Measurements from ENCODE around the gene USP31. TPM values are rescaled to one million over a fixed set of nuclear protein-coding genes. Genes with fewer than 3 reads are reported as not detected.

USP31 gene
- total RNA-seq, 2 donors from 2014 or later = 4.1 to 6.1 TPM

DNA sequence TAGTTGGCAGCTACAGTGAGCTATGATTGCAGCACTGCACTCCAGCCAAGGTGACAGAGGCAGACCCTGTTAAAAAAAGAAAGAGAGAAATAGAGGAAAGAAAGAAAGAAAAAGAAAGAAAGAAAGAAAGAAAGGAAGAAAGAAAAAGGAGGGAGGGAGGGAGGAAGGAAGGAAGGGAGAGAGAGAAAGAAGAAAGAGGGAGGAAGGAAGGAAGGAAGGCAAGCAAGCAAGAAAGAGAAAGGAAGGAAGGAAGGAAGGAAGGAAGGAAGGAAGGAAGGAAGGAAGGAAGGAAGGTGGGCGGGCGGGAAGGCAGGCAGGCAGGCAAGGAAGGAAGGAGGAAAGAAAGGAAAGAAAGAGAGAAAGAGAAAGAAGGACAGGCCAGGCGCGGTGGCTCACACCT is 32.3 kb upstream of the USP31 start:
- ATAC-seq (replicated peaks in 1 of 2) = no peak
- Mint-ChIP-seq H3K9me3 (no peaks in the 10 kb centered on the region), H3K4me1 (ENCODE audit: low read depth) (peaks cover 7% of the 10 kb centered on the region), H3K4me3 (peak overlapping the region; percentile 31 to 46), H3K27ac (no peak overlapping the region), H3K27me3 (ENCODE audit: low read depth) (peaks cover 53% of the 10 kb centered on the region), H3K36me3 (ENCODE audit: insufficient read depth in 2 of 2) (no peaks in the 10 kb centered on the region)
- DNase-seq = no peak

DNA sequence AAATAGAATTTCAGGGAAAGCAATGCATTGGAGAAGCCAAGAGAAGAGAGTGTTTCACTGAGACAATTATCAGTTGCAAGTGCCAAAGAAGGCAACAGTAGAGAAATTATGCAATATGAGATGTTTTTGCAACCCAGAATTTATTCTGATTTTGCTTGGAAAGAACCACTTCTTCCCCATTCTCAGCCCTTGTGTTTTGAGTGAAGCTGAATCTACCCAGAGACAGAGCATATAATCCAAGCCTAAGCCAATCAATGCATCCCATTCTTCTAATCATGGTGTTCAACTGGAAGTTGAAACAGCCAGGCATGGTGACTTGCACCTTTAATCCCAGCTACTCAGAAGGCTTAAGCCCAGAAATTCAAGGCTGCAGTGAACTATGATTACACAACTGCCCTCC is 26.4 kb upstream of the USP31 start:
- ATAC-seq (replicated peaks in 1 of 2) (no peak), DNase-seq (no peak)
- Mint-ChIP-seq H3K4me1 (ENCODE audit: low read depth) (no peaks in the 10 kb centered on the region), H3K27ac (no peak overlapping the region), H3K36me3 (ENCODE audit: insufficient read depth in 2 of 2) (no peaks in the 10 kb centered on the region), H3K9me3 (no peaks in the 10 kb centered on the region), H3K4me3 (no peak overlapping the region), H3K27me3 (ENCODE audit: low read depth) (peaks cover 23% of the 10 kb centered on the region)

DNA sequence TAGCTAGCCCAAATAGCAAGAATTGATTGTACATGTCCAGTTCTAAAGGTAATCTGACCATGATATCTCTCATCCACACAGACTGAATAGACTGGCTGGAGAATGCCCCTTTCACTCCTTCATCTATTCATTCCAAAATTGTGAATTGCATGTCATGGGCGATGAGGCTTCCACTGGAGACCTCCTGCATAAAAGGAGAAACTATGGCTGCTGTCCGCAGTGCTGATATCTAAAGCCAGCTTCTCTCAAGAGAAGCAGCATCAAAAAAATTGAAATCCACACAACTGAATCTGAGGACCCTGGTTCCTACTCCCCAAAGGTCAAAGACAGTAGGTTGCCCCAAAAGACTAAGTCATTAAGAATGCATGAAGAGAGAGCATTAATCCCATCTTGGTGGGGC is 25.4 kb upstream of the USP31 start:
- peaks cover 26% of the 10 kb centered on the region for H3K27me3 Mint-ChIP-seq (ENCODE audit: low read depth)
- ATAC-seq (replicated peaks in 1 of 2) = no peak
- H3K36me3 Mint-ChIP-seq (ENCODE audit: insufficient read depth in 2 of 2) = no peaks in the 10 kb centered on the region
- H3K9me3 Mint-ChIP-seq = no peaks in the 10 kb centered on the region
- no peaks in the 10 kb centered on the region for H3K4me1 Mint-ChIP-seq (ENCODE audit: low read depth)
- H3K4me3 Mint-ChIP-seq = no peak overlapping the region
- DNase-seq = no peak
- H3K27ac Mint-ChIP-seq = no peak overlapping the region

DNA sequence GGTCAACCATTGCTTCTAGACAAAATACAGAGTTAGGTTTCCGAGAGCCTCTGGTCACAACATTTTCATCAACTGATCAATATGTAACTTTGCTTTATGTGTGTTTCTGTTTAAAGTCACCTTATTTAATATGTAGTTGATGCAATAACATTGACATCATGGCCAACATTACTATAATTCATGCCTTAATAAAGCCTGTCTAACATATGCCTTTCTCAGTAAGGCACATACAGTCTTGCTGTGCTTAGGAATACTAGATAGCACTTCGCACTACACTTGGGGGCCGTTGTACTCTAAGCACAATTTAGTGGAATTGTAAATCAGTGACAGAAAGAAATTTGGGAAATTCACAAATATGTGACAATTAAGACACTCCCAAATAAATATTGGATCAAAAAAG is 23.7 kb upstream of the USP31 start:
- Mint-ChIP-seq H3K4me1 (ENCODE audit: low read depth) (no peaks in the 10 kb centered on the region), H3K9me3 (no peaks in the 10 kb centered on the region), H3K36me3 (ENCODE audit: insufficient read depth in 2 of 2) (no peaks in the 10 kb centered on the region), H3K27me3 (ENCODE audit: low read depth) (peaks cover 33% of the 10 kb centered on the region), H3K4me3 (no peak overlapping the region), H3K27ac (no peak overlapping the region)
- ATAC-seq (replicated peaks in 1 of 2) (no peak), DNase-seq (no peak)

DNA sequence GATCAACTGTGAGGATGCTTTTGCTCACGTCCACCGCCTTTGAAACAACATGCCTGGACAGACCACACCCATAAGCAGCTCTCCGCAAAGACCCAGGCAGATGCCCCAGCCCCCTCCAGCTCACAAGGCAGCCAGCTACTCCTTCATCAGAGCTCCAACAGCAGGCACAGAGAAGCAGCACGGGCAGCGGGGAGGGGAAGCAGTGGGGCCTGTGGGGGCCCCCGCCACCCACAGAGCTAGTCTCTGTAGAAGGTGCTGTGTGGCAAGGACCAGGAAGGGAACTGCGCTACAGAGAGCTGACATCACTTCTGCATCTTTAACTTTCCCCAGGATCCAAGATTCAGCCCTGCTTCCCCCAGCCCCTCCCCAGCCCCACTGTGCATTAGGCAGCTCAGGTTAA is 23.3 kb upstream of the USP31 start:
- no peak overlapping the region for H3K4me3 Mint-ChIP-seq
- no peak overlapping the region for H3K27ac Mint-ChIP-seq
- no peaks in the 10 kb centered on the region for H3K9me3 Mint-ChIP-seq
- no peaks in the 10 kb centered on the region for H3K4me1 Mint-ChIP-seq (ENCODE audit: low read depth)
- no peak for DNase-seq
- peaks cover 33% of the 10 kb centered on the region for H3K27me3 Mint-ChIP-seq (ENCODE audit: low read depth)
- no peak for ATAC-seq (replicated peaks in 1 of 2)
- H3K36me3 Mint-ChIP-seq (ENCODE audit: insufficient read depth in 2 of 2) = no peaks in the 10 kb centered on the region

DNA sequence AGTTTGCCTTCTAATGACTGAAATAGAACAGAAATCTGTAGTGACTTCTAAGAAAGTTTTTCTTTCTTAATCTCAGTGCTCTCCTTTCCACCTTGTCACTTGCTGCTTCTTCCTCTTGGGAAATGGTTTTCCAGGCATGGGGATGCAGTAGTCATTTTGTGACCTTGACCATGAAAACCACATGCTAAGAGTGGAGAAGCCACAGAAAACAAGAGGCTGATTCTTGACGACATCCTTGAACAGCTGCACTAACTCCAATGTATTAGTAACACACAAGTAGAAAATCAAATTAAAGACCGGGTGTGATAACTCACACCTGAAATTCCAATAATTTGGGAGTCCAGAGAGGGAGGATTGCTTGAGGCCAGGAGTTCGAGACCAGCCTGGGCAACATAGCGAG is 15.5 kb upstream of the USP31 start:
- H3K36me3 Mint-ChIP-seq (ENCODE audit: insufficient read depth in 2 of 2) = no peaks in the 10 kb centered on the region
- H3K4me3 Mint-ChIP-seq = no peak overlapping the region
- H3K9me3 Mint-ChIP-seq = no peaks in the 10 kb centered on the region
- DNase-seq (no peak), ATAC-seq (replicated peaks in 1 of 2) (no peak)
- H3K27ac Mint-ChIP-seq = no peak overlapping the region
- H3K27me3 Mint-ChIP-seq (ENCODE audit: low read depth) = peaks cover 69% of the 10 kb centered on the region
- no peaks in the 10 kb centered on the region for H3K4me1 Mint-ChIP-seq (ENCODE audit: low read depth)

DNA sequence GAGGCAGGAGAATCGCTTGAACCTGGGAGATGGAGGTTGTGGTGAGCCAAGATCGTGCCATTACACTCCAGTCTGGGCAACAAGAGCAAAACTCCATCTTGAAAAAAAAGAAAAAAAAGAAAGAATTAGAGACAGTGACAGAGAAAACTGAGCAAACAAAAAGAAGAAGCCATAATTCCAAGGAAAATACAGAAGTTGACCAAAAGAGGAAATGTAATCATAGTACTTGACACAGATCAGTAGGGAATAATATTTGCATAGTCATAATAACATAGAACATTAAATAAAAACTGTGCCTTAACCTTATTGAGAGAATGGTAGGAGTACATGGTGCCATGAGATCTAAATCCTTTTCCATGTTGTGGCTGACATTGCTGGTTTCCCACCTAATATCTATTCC is 14.7 kb upstream of the USP31 start:
- no peak overlapping the region for H3K4me3 Mint-ChIP-seq
- H3K36me3 Mint-ChIP-seq (ENCODE audit: insufficient read depth in 2 of 2) = no peaks in the 10 kb centered on the region
- H3K9me3 Mint-ChIP-seq = no peaks in the 10 kb centered on the region
- no peak overlapping the region for H3K27ac Mint-ChIP-seq
- ATAC-seq (replicated peaks in 1 of 2) (no peak), DNase-seq (no peak)
- peaks cover 61% of the 10 kb centered on the region for H3K27me3 Mint-ChIP-seq (ENCODE audit: low read depth)
- no peaks in the 10 kb centered on the region for H3K4me1 Mint-ChIP-seq (ENCODE audit: low read depth)

DNA sequence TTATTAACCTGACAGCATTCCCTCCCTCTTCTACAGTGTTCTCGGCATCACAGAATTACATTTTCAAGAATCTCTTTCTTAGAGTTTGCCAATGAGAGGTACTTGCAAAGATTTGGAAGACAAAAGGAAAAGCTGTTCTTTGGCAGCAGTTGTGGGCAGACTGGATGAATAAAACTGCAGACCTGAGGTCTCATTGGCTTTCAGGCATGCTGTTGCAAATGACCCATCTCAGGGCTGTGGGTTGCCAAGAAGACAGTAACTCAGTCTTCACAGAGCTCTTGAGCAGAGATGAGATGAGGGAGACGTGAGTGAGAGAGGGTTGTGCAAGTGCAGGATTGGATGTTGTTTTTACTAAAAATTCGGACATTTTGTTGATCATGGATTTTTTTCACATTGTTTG is 11.3 kb upstream of the USP31 start:
- Mint-ChIP-seq H3K4me1 (ENCODE audit: low read depth) (peaks cover 8% of the 10 kb centered on the region), H3K27ac (no peak overlapping the region), H3K9me3 (no peaks in the 10 kb centered on the region), H3K36me3 (ENCODE audit: insufficient read depth in 2 of 2) (no peaks in the 10 kb centered on the region), H3K4me3 (no peak overlapping the region), H3K27me3 (ENCODE audit: low read depth) (peaks cover 41% of the 10 kb centered on the region)
- no peak for DNase-seq
- no peak for ATAC-seq (replicated peaks in 1 of 2)

DNA sequence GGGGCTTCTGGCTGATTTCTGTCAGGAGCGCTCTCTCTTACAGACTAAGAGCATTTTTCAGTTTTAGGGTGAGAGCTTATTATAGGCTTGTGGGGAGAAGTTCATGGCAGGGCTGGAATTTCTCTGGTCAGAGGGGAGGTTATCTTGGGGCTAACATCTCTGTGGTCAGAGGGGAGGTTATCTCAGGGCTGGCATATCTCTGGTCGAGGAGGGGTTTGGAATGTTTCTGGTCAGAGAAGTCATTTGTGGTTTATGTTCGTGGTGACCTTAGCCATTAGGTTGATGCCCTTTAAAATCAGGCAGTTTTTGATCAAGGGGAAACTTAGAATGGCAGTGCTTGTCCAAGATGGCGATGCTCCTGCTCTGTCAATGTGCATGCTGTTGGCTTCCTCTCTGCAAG is 10.8 kb upstream of the USP31 start:
- Mint-ChIP-seq H3K4me3 (no peak overlapping the region), H3K27me3 (ENCODE audit: low read depth) (peaks cover 41% of the 10 kb centered on the region), H3K36me3 (ENCODE audit: insufficient read depth in 2 of 2) (no peaks in the 10 kb centered on the region), H3K4me1 (ENCODE audit: low read depth) (peaks cover 8% of the 10 kb centered on the region), H3K27ac (no peak overlapping the region), H3K9me3 (no peaks in the 10 kb centered on the region)
- DNase-seq = no peak
- ATAC-seq (replicated peaks in 1 of 2) = no peak

DNA sequence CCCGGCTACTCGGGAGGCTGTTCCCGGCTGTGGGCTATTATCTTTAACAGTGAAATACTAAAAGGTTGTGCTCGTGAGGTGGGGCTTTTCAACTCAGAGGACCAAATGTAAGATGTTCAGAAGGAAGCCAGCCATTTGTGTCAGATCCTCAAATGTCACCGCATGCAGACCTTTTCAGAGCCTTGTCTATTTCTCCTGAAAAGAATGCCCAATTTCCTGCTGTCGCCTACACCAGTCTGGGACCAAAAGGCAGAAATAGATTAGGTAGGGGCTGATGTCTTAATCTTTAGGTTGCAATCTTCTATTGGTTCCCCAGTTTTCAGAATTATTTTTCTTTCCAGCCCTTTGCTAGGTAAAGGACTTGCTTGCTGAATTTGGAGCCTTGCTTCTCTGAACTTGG is 8.9 kb upstream of the USP31 start:
- DNase-seq (no peak), ATAC-seq (replicated peaks in 1 of 2) (no peak)
- peaks cover 8% of the 10 kb centered on the region for H3K4me1 Mint-ChIP-seq (ENCODE audit: low read depth)
- H3K36me3 Mint-ChIP-seq (ENCODE audit: insufficient read depth in 2 of 2) = no peaks in the 10 kb centered on the region
- no peaks in the 10 kb centered on the region for H3K9me3 Mint-ChIP-seq
- no peak overlapping the region for H3K27ac Mint-ChIP-seq
- peaks cover 38% of the 10 kb centered on the region for H3K27me3 Mint-ChIP-seq (ENCODE audit: low read depth)
- H3K4me3 Mint-ChIP-seq = no peak overlapping the region

DNA sequence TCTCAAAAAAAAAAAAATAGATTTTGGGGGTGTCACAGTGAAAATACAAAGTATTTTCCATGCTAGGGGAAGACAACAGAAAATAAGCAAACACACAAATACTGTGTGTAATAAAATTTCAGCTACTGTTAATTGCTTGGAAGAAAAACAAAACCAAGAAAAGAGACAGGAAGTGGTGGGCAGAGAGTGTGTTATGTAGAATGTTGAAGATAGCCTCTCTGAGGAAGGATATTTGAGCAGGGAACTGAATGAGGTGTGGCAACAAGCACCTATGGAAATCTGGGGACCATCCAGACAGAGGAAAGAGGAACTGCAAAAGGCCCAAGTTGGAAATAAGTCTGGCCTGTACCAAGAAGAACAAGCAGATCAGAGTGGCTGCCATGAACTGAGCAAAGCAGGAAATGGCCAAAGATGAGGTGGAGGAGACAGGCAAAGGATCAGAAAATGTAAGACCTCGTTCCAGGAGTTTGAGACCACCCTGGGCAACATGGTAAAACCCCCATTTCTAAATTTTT is 7.8 kb upstream of the USP31 start:
- Mint-ChIP-seq H3K4me1 (ENCODE audit: low read depth) (peaks cover 8% of the 10 kb centered on the region), H3K4me3 (no peak overlapping the region), H3K27ac (no peak overlapping the region), H3K27me3 (ENCODE audit: low read depth) (peaks cover 28% of the 10 kb centered on the region), H3K9me3 (no peaks in the 10 kb centered on the region), H3K36me3 (ENCODE audit: insufficient read depth in 2 of 2) (no peaks in the 10 kb centered on the region)
- DNase-seq = no peak
- no peak for ATAC-seq (replicated peaks in 1 of 2)

DNA sequence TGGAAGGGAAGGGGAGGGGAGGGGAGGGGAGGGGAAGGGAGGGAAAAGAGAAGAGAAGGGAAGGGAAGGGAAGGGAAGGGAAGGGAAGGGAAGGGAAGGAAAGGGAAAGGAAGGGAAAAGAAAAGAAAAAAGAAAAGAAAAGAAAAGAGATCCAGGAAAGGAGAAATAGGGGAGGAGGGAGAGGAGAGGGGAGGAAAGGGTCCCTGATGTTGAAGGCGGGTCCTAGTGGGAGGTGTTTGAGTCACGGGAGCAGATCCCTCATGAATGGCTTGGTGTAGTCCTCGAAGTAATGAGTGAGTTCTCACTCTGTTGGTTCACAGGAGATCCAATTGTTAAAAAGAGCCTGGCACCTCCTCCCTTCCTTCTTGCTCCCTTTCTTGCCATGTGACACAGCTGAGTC is 6.9 kb upstream of the USP31 start:
- Mint-ChIP-seq H3K36me3 (ENCODE audit: insufficient read depth in 2 of 2) (no peaks in the 10 kb centered on the region), H3K9me3 (no peaks in the 10 kb centered on the region), H3K4me3 (no peak overlapping the region), H3K27ac (no peak overlapping the region), H3K4me1 (ENCODE audit: low read depth) (peaks cover 8% of the 10 kb centered on the region), H3K27me3 (ENCODE audit: low read depth) (peaks cover 28% of the 10 kb centered on the region)
- ATAC-seq (replicated peaks in 1 of 2) (no peak), DNase-seq (no peak)

DNA sequence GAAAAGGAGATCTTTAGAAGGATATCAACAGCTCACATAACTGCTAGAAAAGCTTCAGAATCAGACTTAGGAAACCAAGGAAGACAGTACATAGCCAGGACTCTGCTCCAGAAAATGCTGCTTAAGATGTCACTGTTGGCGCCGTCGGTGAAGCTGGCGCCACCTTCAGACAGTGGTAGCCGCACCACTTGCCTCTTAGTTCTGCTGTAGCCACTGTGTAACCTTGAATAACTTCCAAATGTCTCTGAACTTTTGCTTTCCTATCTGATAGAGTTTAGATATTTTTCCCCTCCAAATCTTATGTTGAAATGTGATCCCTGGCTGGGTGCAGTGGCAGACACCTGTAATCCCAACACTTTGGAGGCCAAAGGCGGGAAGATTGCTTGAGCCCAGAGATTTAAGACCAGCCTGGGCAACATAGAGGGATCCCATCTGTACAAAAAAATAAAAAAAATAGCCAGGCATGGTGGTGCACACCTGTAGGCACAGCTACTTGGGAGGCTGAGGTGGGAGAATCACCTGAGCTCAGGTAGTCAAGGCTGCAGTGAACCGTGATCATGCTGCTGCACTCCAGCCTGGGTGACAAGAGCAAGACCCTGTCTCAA is 6.3 kb upstream of the USP31 start:
- H3K27ac Mint-ChIP-seq = no peak overlapping the region
- ATAC-seq (replicated peaks in 1 of 2) (peak in 1 of 2 donors; percentile 56), DNase-seq (no peak)
- H3K9me3 Mint-ChIP-seq = no peaks in the 10 kb centered on the region
- H3K4me3 Mint-ChIP-seq = no peak overlapping the region
- peaks cover 25% of the 10 kb centered on the region for H3K27me3 Mint-ChIP-seq (ENCODE audit: low read depth)
- peaks cover 8% of the 10 kb centered on the region for H3K4me1 Mint-ChIP-seq (ENCODE audit: low read depth)
- no peaks in the 10 kb centered on the region for H3K36me3 Mint-ChIP-seq (ENCODE audit: insufficient read depth in 2 of 2)

DNA sequence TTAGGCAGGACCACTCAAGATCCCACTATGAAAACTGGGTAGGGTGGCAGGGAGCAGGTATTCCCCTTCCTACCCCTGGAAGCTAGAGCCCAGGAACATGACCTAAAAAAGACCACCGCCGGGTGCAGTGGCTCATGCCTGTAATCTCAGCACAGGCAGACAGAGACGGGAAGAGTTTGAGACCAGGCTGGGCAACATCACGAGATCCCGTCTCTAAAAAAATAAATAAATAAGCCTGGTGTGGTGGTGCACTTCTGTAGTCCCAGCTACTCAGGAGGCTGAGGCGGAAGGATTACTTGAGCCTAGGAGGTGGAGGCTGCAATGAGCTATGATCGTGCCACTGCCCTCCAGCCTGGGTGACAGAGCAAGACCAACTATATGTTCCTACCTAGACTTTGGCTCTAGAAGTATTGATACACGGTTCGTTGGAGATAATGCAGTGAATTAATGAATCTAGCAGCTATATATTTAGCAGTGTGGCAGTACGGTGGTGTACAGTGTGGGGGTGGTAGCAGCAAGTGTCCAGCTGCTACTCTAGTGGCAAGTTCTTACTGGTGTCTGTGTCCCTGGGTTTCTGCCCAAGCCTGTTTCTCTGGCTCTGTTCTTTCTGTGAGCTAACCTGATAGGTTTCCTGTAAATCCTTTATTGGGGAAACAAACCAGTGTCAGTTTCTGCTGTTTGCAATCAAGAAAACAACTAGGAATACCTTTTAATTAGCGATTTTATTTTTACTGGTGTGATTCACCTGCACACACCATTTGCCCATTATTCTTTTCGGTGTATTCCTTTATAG is 3.3 kb upstream of the USP31 start:
- Mint-ChIP-seq H3K9me3 (no peaks in the 10 kb centered on the region), H3K4me3 (no peak overlapping the region), H3K27ac (no peak overlapping the region), H3K4me1 (ENCODE audit: low read depth) (peaks cover 25% of the 10 kb centered on the region), H3K36me3 (ENCODE audit: insufficient read depth in 2 of 2) (peaks cover 0 to 3% of the 10 kb centered on the region in 2 donors), H3K27me3 (ENCODE audit: low read depth) (peaks cover 18% of the 10 kb centered on the region)
- DNase-seq (no peak), ATAC-seq (replicated peaks in 1 of 2) (no peak)
